Ecto neural progenitor cell (in vitro differentiated cells): ENCODE measurements around the gene TRMT61A.
"Not testable (repeated sequence)": the region's sequence is repeated elsewhere in the genome, so short reads cannot be mapped to it uniquely, and the experiment has no call there.

Experiments used
- DNase-seq: peaks from one replicate; pipeline ENCODE4 v3.0.0-alpha.2; 2018; ENCODE audit warnings: low spot score

TRMT61A gene

DNA sequence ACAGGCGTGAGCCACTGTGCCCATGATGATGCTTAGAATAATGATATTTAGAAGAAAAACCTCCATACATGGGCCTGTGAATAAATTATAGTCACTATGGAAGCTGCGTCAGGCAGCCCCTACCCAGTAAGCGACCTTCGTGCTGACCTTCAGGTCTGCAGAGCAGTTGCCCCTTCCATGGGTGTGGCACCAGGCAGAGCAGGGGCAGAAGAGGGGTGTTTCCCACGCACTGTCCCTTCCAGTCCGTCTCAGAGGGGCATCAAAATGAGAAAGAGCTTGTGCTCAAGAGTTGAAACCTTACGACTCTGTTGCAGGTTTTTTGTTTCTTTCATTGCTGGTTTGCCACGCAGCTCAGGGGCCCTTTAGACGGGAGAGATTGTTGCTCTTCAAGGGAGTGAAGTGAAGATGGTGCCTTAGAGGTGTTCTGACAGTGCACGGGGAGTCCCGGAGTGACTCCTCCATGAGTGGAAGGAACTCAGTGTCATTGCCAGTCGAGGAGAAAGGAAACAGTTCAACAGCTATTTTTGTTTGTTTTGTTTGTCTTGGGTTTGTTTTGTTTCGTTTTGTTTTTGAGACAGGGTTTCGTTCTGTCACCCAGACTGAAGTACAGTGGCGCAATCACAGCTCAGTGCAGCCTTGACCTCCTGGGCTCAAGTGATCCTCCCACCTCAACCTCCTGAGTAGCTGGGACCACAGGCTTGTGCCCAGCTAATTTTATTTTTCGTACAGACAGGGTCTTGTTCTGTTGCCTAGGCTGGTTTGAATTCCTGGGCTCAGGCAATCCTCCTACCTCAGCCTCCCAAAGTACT, 20.3 kb upstream of the TRMT61A start:
- DNase-seq, result no peak

DNA sequence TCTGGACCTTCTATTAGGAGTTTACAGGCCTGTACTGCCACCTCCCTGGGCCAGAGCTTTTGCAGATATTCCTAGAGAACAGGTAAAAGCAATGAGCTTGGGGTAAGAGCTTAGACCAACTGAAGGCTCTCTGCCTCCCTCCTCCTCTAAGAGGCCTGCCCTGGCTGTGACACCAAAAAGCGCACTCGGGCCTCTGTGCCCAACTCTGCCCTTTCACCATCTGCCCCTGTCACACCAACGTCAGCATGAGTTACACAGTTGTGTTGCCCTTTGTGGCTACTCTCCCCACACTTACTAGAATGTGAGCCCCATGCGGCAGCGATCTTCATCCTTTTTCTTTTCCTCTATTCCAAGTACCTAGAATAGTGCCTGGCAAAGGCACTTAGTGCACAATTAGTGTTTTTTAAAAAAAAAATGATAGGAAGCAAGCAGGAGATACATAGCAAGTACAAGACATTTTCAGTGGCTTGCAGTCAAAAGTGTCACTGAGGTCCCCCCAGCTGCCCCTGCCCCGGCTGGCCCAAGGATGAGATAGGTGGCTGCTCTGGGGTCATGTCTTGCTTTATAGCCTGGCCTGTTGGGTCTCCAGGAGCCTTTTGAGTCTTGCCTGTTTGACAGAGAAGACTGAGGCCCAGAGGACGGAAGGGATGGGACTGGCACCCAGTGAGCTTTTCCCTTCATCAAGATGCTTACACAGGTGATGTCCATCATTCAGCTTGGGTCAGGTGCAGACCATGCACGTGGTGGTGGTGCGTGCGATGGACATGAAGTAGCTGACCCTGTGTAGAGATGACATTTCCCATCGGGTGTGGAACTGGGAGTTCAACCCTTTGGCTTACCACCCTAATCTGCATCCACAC, 18.9 kb upstream of the TRMT61A start:
- no peak for DNase-seq

DNA sequence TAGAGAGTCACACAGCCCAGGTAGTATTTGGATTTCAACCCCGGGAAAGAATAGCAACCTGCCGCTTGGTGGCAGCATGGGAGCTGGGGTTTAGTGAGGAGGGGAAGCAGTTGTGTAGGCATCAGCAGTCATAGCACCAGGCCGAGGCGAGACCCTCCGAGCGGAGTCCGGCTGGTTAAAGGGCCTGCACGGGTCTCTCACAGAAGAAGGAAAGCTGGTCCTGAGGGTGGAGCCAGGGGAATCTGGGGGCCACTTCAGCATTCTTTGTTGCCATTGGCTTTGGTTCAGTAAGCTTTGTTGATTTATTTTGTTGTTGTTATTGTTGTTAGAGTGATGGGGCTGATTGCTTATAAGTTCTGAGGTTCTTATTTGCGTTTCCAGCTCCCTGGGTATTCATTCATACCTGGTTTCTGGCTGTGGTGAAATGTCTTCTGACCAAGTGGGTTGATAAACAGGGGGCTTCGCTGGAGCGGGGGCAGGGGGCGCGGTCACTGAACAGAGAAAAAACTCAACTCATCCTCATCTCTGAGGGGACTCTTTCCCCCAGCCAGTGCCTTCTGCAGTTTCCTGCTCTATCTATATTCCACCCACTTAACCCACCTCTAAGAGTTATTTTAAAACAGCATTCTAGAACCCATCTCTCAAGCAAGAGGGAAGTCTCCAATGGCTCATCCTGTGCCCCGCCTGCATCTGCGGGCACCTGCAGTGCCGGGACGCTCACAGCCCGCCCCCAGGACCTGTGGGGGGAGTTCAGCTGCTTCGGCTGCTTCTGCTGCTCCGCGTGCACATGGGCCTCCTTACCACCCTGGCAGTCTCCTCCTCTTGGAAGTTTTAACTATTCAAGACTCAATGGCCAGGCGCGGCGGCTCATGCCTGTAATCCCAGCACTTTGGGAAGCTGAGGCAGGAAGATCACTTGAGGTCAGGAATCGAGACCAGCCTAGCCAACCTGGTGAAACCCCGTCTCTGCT, 18.0 kb upstream of the TRMT61A start:
- no peak for DNase-seq

DNA sequence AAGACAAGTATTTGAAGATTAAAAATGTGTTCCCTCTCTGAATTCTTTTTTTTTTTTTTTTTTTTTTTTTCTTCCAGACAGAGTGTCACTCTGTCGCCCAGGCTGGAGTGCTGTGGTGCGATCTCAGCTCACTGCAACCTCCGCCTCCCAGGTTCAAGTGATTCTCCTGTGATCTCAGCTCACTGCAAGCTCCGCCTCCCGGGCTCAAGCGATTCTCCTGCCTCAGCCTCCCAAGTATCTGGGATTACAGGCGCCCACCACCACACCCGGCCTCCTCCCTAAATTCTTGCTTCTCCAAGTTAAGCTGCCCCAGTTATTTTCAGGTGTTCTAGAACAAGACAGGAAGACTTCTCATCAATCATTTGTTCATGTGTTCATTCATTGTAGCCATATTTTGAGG, 16.8 kb upstream of the TRMT61A start:
- DNase-seq, result not testable (repeated sequence)

DNA sequence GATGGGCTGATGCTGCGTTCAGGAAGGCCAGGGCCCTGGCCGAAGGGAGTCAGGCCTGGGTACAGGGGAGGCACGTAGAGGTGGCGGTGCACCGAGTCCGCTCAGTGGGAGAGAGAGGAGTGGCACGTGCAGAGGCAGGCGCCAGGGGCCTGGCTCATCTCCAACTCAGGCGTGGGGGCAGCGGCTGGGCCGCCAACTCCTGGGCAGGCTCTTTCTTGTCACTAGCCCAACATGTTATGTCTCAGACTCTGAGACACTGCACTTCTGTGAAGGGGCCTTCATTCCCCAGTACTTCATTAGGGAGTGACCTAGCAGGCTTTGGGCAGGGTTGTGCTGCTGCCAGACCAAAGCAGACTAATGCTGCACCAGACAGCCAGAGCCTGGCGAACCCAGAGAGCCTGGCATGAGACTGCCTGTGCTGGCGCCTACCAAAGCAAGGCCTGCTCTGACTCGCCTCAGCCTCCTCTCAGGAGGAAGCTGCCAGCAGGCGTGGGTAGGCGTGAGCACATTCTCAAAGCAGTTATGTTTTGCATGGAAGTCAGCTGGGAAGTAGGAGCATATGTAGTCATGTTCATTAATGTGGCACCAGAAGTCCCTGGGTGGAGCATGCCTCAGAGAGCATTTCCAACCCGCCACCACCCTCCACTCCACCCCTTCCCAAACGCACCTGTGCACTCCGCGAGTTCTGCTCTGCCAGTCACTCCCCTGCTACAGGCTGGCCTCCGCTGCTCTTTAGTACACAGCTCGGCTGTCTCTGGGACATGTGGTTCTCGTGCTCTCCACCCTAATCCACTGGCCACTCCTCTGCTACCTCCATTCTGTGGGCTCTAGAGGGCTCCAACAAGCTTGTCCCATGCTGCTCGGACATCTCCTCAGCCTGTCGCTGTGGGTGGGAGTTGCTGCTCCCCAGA, 16.0 kb upstream of the TRMT61A start:
- DNase-seq, result no peak

DNA sequence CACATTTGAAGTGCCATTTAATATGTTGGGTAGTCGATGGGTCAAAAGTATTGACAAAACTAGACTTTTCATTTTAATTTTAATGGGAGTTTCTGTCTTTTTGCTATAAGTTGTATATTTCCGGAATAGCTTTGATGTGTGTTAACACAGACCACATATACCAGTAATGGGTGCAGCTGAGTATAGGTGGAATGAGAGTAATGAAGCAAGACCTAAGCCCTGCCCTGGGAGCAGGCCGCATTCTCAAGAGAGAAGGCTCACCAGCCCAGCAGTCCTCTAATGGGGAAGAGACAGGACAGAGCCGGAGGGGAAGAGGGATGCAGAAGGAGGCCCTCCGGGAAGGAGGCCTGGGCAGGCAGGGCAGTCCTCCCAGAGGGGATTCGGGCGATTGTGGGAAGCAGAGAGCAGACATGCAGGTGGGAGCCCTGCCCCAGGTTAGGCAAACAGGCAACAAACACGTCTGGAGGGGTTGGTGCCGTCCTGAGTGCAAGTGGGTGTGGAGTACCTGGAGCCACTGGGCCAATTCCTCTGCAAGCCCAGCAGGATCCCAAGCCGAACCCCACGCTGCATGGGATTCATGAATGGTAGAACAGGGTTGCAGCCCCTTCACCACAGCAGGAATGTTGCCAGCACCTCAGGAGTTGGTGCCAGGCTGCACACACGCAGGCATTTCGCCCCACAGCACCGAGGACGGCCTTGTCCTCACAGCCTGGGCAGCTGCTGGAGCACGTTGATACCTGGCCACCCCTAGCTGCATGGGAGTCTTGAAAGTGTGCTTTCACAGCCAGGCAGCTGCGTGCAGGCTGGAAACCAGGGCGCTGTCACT, 14.2 kb upstream of the TRMT61A start:
- DNase-seq, result peak; percentile 44

DNA sequence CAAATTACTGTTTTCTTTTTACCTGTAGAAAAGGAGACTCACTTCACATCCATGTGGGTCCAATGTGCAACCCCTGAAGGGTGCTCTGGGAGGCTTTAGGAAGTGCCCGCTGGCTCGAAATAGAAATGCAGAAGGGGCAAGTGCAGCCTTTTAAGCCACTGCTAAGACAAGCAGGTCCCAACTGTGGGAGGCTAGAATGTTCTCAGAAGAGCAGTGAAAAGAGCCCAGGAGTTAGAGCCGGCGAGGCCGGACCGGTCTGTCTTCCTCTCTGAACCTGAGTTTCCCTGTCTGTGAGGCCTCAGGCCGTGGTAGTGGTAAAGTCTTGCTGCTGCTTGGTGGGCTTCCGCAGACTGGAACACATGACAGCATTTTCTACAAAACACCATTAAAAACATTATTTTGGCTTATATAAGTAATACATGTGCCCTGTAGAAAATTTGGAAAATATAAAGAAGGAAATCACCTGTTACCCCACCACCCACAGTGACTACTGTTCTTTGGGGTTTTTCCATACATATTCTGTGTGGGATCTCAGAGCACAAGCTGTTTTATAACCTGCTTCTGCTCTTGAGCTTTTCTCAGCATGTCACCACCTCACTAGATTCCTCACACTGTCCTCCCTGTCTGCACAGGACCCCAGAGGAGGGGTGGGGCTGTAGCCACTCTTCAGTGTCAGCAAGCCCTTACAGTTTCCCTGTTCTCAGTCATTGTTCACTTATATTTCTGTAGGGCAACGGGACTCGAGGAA, 12.4 kb upstream of the TRMT61A start:
- no peak for DNase-seq

DNA sequence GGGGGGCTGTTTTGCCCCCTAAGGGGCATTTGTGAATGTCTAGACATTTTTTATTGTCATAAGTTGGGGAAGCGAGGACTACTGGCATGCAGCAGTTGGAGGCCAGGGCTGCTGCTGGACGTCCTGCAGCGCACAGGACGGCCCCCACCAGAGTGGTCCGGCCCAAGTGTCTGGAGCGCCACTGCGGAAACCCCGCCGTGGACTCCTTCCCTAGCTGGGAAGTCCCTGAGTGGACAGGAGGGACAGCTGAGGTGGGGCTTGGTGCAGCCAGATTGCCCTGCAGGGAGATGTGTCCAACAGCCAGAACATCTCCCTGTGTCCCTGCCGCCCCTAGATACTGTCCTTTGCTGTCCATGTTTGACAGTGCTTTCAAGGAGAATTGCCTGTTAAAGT, 11.8 kb upstream of the TRMT61A start:
- peak; percentile 46 for DNase-seq

DNA sequence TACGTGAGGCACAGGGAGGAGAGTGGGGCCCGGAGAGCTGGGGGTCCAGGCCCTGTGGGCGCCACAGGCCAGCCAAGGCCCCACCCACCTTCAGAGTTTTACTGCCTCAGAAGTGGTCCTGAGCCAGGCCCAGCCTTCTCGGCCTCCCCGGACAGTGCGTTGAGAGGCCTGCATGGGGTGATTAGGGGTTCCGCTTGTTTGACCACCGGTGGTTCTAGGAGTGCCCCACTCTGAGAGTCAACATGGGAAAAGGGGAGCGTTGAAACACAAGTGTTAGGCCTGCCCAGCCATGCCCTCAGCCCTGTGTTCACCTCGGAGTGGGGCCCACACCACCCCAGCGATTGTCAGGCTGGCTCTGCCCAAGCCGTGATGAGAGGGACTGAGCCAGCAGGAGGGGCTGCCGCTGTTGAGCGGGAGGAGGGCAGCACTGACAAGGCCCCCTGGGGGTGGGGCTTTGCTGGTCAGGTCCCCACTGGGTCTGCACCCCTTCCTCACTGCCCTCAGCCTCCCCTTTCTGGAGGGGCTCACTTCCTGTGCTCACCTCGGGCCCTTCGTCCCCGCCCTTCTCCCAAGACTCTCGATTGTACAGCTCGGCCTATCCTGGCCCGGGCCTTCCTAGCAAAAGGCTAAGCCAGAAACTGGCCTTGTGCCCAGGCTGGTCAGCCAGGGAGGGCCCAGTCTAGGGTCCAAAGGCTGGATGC, 11.1 kb upstream of the TRMT61A start:
- peak; percentile 58 for DNase-seq

DNA sequence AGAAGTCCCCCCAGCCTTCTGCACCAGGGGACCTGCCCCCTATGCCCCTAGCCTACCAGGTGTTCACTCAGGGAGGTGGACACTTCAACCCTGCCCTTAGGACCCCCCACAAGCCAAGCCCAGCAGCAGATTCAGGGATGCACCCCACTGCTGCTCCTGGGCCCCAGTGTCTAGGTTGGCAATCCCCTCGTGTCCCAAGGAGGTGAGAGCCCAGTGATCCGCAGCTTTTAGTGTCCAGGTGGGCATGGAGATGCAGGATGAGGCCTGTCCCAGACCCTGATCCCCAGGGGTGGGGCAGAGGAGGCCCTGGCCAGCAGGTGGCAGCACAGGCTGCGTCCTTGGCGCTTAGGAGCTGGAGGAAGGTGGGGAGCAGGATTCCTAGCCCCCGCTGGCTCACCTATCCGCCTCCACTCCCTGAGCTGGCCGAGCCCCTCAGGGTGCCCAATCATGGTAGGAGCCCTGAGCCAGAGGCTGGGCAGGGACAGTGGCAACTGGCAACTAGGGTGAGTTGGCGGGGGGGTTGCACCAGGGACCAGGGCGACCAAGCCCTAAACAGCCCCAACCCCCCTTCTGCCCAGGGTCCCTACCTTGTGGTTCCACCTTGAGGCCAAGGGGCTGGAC, 10.5 kb upstream of the TRMT61A start:
- peak; percentile 81 for DNase-seq

DNA sequence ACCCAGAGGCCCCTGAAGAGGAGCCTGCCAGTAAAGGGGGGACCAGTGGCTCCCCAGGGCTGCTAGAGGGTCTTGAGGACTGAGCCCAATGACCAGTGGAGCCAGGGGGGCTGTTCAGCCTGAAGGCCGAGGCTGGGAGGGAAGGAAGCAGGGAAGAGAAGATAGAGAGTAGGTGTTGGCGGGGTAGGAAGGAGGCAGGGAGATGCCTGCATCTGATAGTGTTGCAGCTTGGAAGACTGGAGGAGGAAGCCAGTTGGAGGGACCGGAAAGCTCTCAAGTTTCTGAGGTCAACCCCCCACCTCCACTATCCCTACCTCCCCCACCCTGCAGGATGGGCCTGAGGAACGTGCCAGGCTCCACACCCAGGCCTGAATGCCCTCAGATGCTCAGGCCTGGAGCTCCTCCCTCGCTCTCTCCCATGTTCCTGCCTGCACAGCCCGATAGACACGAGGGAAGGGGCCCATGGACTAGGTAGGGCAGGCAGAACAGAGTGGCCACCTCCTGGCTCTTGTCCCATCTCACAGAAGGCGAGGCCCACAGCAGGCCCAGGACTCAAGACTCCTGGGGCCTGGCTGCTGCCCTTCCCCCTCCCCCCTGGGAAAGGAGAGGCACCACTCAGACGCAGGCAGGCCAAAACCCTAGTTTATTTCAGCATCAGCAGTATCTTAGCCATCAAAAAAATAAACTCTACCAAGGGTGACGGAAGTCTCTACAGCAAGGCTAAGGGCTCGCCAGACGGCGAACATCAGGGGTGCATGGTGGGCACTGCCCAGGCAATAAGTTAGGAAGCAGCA, 9.8 kb upstream of the TRMT61A start:
- DNase-seq, result peak; percentile 55

DNA sequence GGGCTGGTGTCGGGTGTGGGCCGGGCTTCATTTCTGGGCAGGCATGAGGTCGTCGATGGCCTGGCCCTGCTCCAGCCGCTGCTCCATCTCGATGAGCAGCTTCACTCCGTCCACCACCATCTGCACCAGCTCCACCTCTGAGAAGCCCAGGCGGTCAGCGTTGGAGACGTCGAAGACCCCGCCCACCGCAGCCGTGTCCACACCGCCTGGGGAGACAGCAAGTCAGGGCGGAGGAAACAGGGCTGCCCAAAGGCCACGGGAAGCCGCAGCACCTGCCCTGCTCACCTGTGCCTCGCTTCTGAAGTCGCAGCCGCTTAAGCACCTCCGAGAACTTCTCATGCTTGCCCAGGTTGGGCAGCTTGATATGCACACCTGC, 9.2 kb upstream of the TRMT61A start:
- no peak for DNase-seq

DNA sequence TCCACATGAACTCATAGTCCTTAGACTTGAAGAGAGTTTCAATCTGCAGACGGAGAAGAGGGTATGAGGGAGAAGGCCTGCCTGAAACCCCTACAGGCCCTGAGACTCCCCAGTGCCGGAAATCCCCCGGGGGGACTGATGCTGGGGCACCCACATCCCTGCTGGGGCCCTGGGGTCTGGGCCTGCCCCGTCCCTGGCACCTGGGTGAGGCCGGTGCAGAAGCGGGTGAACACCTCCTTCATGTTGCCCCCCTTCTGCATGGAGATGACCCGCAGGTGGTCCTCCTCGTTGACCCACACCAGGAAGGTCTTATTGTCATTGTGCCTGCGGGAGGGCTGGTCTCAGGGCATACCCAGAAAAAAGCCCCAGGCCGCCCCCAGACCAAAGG, 8.7 kb upstream of the TRMT61A start:
- no peak for DNase-seq

DNA sequence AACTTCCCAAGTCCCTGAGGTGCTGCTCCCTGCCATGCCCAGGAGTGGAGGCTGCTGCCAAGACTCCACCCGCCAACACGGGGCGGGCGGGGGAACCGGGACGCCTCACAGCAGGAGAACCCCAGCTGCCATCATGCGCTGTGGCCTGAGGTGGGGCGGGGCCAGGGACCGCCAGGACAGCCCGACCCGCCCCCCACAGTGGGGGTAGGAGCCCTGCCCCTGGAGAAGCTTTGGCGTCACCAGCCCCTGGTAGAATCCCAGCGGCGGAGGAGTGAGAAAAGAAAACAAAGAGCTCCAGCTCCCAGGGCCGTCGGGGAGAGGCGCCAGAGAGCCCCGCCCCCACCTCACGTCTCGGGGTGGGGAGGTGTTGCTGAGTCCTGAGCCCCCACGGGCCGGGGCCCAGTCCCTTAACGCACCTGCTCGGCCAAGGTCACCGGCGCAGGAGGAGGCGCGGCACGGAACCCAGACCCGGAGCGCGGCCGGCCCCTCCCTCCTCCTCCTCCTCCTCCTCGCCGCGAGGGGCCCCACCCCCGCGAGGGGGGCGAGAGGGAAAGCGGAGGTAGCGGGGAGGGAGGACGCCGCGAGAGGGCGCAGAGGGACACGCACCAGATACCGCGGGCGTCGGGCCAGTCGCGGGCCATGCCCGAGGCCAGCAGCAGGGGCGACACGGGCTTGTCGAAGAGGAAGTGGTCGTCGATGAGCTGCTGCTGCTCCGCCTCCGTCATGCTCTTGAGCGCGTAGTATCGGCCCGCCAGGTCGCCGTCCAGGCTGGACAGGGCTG, 8.1 kb upstream of the TRMT61A start:
- peak; percentile 92 for DNase-seq

DNA sequence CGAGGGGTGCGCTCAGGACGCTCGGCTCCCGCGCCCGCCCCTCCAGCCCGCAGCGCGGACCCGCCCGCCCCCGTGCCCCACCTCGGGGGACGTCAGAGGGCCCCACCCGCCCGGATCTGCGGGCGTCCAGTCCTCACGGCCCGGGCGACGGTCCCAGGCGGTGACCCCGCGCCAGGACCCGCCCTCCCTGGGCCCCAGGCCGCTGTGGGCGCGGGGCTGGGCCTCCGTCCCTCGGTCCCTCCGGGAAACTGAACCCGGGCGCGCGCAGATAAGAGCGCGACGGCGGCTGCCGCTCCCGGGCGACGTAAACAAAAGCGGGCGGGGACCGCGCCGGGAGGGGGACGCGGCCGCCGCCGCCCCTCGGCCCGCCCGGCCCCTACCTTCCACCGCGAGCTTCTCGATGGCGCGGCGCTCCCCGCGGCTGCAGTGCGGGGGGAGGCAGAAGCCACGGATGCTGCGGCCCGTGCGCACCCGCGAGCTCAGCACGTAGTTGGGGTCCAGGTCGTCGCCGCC, 7.5 kb upstream of the TRMT61A start:
- DNase-seq, result no peak

DNA sequence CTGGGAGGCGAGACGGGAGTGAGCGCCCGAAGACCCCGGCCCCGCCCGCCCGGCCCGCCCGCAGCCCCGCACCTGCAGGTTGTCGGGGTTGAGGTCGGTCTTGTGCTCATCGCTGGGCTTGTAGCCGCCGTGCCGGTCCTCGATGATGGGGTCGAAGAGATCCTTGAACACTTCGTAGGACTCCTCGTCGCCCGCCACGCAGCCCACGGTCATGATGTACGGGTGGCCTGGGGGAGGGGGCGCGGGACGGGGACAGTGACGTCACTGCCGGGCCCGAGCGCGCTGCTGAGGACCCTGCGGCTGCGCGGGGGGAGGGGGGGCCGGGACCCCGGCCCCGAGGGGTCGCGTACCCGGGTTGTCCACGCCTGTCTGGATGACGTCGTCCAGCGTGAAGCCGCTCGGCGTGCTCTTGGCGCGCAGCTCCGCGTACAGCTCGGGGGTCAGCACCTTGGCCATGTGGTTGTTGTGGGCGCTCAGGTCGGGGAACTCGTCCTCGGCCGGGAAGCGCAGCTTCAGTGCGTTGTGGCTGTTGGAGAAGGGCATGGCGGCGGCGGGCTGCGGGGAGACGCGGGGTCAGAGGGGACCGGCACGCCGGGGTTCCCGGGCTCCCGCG, 6.9 kb upstream of the TRMT61A start:
- peak; percentile 69 for DNase-seq
